GM19035 (cell line): ENCODE results near the gene GMIP.

Experiments used
- ATAC-seq: cut with Tn5 transposase; IDR thresholded peaks from one replicate; pipeline ENCODE4 v1.9.1; 2021; ENCODE audit not compliant: unreplicated experiment

The GMIP gene

GRCh38 chr19:19661141-19661674 lies 17.8 kb upstream of the GMIP start:
- no peak for ATAC-seq

GRCh38 chr19:19659646-19660245 lies 16.3 kb upstream of the GMIP start:
- ATAC-seq: no peak

GRCh38 chr19:19657397-19657783 lies 13.9 kb upstream of the GMIP start:
- no peak for ATAC-seq

- ATAC-seq: no peak
Measured at GRCh38 chr19:19656451-19657396, 13.3 kb upstream of the GMIP start.

GRCh38 chr19:19655641-19656343 lies 12.3 kb upstream of the GMIP start:
- ATAC-seq: no peak

- no peak for ATAC-seq
Measured at GRCh38 chr19:19655051-19655594, 11.7 kb upstream of the GMIP start.

- no peak for ATAC-seq
Measured at GRCh38 chr19:19654441-19654840, 11.0 kb upstream of the GMIP start.

GRCh38 chr19:19653597-19654147 lies 10.2 kb upstream of the GMIP start:
- ATAC-seq: no peak

DNA sequence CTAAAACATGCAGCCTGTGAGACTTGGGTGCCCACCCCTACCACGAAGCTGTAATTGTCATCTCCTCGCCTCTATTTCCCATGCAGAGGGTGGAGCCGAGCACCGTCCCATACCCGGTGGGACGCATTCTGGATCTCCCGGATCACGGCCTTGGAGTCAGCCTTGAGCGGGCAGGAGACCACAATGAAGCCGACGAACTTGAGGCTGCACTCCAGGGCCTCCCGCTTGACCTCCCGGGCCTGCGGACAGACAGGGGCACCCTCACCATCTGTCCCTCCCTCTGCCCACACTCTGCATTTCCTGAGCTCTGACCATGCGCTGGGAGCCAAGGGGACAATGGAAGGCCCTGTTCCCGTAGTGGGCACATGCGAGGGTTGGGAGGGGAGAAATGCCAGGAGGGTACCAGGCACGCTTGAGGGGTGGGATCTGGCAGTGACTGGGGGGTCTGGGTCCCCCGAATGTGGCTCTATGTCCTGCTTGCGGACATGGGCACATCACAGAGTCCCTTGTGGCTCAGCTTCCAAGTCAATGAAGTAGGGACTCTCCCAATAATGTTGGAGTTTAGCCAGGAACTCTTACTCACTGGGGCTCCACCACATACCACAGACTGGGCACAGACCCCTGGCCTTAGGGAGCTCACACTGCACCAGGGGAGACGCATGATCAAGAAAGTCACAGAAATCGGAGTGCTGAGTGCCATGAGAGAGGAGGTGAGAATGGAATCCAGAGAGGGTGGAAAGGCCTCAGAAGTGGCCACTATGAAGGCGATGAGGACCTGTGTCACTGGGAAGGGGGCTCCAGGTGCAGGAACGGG lies 9.2 kb upstream of the GMIP start:
- no peak for ATAC-seq

DNA sequence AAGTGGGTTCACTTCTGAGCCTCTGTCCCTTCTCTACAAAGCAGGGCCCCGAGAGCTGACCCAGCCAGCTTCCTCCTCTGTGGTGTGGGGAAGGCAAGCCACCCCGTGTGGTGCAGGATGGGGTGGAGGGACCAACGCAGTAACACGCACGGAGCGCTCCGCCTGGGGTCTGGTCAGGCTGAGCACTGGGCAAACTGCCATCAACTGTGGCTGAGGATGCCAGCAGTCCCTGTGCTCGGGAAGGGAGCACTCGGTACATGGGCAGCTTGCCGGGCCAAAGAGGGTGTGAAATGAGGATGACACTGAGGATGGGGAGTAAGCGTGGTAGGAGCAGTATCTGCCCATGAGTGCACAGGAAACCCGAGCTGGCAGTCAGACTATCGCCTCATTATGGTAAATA lies 7.6 kb upstream of the GMIP start:
- ATAC-seq: no peak

DNA sequence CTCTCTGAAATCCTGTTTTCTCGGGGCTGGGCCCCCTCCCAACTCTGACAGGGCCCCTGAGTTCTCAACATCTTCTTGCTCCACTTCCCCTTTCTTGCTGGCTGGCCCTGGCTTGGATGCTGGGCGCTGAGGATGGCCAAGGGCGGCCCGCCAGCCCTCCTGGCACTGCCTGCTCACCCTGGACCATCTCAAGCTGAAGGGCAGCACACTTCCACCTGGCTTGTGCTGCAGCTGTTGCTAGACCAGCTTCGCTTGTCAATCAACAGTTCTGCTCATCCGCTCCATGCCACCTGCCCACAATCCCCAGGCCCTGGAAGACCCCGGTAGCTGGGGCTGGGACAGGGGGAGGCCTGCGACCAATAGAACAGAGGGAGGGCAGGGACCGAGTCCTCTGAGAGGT lies 6.9 kb upstream of the GMIP start:
- ATAC-seq: no peak

DNA sequence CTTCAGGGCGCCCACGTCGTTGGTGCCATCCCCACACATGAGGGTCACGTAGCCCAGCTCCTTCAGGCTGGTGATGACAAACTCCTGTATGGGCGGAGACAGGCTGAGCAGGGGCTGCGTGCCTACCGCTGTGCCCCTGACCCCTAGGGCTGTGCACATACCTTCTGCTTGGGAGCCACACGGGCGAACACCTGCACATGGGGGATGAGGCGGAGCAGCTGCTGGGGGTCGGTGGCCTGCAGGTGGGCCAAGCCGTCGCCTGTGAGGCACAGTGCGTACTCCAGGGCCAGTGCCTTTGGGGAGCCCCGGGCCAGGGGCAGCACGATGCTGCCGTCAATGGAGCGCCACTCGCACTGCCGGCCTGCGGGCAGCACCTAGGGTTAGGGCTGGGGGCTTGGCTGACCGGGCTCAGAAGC lies 6.1 kb upstream of the GMIP start:
- no peak for ATAC-seq

- ATAC-seq: no peak
Measured at GRCh38 chr19:19649155-19649554, 5.7 kb upstream of the GMIP start.

GRCh38 chr19:19647037-19647835 lies 3.8 kb upstream of the GMIP start:
- no peak for ATAC-seq

- no peak for ATAC-seq
Measured at GRCh38 chr19:19645233-19645870, 1.9 kb upstream of the GMIP start.

DNA sequence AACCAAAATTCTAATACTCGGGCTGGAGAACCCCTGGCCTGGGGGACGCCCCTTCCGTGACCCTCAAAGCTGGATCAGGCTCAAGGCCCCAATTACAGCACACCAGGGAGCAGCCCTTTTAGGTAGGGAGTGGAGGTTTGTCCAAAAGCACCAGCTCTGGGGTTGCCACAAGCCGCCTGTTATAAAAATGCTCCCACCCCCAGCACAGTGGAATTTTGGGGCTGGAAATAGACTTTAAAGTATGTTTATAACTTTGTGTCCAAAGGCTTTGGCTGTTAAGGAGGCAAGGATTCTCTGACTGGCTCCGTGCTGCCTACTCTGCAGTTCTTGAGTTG lies 564 bp upstream of the GMIP start:
- ATAC-seq: no peak

- peak; percentile 7 for ATAC-seq
Measured at GRCh38 chr19:19642506-19643157, 825 bp downstream of the GMIP start.

DNA sequence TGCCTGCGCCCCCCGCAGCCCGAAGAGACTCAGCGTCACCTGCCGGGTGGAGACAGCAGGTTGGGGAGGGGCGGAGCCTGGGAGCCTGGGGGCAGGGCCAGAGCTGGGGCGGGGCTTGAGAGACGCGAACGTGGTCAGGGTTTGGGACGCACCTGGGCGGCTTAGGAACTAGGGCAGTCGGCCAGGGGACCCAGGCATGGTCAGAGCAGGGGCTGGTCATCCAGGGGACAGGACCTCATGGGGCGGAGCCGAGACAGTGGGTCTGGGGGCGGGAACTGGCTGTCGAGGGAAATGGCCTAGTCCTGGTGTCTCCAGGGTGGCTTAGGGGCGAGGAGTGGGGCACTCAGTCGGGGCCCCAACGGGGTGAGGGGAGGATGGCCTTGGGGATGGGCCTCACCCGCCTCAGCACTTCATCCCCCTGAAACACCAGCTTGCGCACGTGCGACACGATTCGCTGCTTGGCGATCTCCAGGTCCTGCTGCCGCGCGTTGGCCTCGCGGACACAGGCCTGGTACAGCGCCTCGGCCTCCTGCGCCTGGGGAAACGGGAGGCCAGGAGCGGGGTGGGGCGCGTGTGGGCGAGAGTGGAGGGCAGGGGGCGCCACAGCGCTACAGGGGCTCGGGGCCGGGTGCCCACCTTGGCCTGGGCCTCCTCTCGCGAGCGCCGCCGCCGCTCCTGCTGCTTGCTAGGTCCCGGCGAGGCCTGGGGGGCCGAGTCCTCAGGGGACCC lies 5.8 kb downstream of the GMIP start:
- no peak for ATAC-seq
